ENCODE data around the gene EYS. TPM values are rescaled to one million over a fixed set of nuclear protein-coding genes. Genes with fewer than 3 reads are reported as not detected.

The EYS gene
- total and polyA plus RNA-seq, 9 of the 15 experiments (the other 6 are each of a cell fraction or from before 2014, with no cell fraction given) = 0.03 to 0.36 (median 0.10) TPM; not detected in 2

- Histone ChIP-seq H3K9me3 (replicated peaks; ENCODE audit: control insufficient read depth, insufficient read depth, low read depth, low read length) (no peaks in the 10 kb centered on the region), H3K4me2 (ENCODE audit: insufficient read depth, low read length) (no peak overlapping the region), H2AFZ (ENCODE audit: low read depth, low read length) (no peak overlapping the region), H3K4me3 (no peak overlapping the region), H3K36me3 (ENCODE audit: control insufficient read depth, insufficient read depth, low read length) (no peaks in the 10 kb centered on the region), H3K27ac (ENCODE audit: extremely low read depth, low read depth, low read length) (no peak overlapping the region), H3K27me3 (ENCODE audit: control insufficient read depth in 2 of 2, insufficient read depth in 2 of 2, low read length in 2 of 2) (no peaks in the 10 kb centered on the region), H4K20me1 (replicated peaks; ENCODE audit: control insufficient read depth, insufficient read depth, low read length) (no peaks in the 10 kb centered on the region), H3K9me1 (ENCODE audit: control insufficient read depth, insufficient read depth, low read length) (no peaks in the 10 kb centered on the region), H3K9ac (ENCODE audit: insufficient read depth in 1 of 2, low read depth in 2 of 2, low read length in 2 of 2) (no peak overlapping the region), H3K4me1 (replicated peaks in 1 of 2; ENCODE audit: control insufficient read depth in 2 of 2, insufficient read depth in 2 of 2, low read length in 2 of 2) (no peaks in the 10 kb centered on the region), H3K79me2 (ENCODE audit: control insufficient read depth, insufficient read depth, low read length) (no peaks in the 10 kb centered on the region)
- BruUV-seq (replicated peaks) = no TSS peak
- in situ Hi-C loops (cut with MboI) (no loop called here), intact Hi-C loops (cut with micrococcal nuclease) (no loop called here)
- ChIA-PET POLR2A (no interaction called here), CTCF (ENCODE audit: low intra/inter-chr PET ratio) (no interaction called here)
- DNase-seq (ENCODE audit: extremely low read depth in 1 of 4, low spot score in 3 of 4) (no peak), FAIRE-seq (no peak), ATAC-seq (no peak)
- WGBS (ENCODE audit: insufficient coverage, low coverage, missing lambda C conversion rate) = 2% methylated on average over 4 of the region's 4 CpGs
- no peak for TF ChIP-seq SUPT5H (IDR thresholded peaks at IDR 0.05)
- TF ChIP-seq ZNF3 (CRISPR knock-in tag; IDR thresholded peaks at IDR 0.05) = no peak
- TF ChIP-seq NR2F6 (CRISPR knock-in tag; IDR thresholded peaks at IDR 0.05) = no peak
- no peak for TF ChIP-seq NR2C1 (IDR thresholded peaks at IDR 0.05)
- TF ChIP-seq NR2C1 (tag; IDR thresholded peaks at IDR 0.05) = no peak
- TF ChIP-seq ZFP36 (IDR thresholded peaks at IDR 0.05; ENCODE audit: low read depth, low read length, partially characterized antibody) = no peak
- no peak for TF ChIP-seq SREBF2 (CRISPR knock-in tag; IDR thresholded peaks at IDR 0.05)
These were observed 1847.5 kb downstream of the EYS start for GRCh38 chr6:63859528-63859927.

GRCh38 chr6:63858691-63859090 lies 1848.3 kb downstream of the EYS start:
- no peak for FAIRE-seq
- intact Hi-C loops (cut with micrococcal nuclease) = no loop called here
- POLR2A ChIA-PET = no interaction called here
- H3K4me3 ChIP-seq = no peak overlapping the region
- H4K20me1 ChIP-seq (replicated peaks; ENCODE audit: control insufficient read depth, insufficient read depth, low read length) = no peaks in the 10 kb centered on the region
- H3K36me3 ChIP-seq (ENCODE audit: control insufficient read depth, insufficient read depth, low read length) = no peaks in the 10 kb centered on the region
- no peak overlapping the region for H2AFZ ChIP-seq (ENCODE audit: low read depth, low read length)
- no peak overlapping the region for H3K4me2 ChIP-seq (ENCODE audit: insufficient read depth, low read length)
- no peak for DNase-seq (ENCODE audit: extremely low read depth in 1 of 4, low spot score in 3 of 4)
- WGBS (ENCODE audit: insufficient coverage, low coverage, missing lambda C conversion rate) = 0% methylated on average over 2 of the region's 2 CpGs
- CTCF ChIA-PET (ENCODE audit: low intra/inter-chr PET ratio) = no interaction called here
- no peaks in the 10 kb centered on the region for H3K9me1 ChIP-seq (ENCODE audit: control insufficient read depth, insufficient read depth, low read length)
- in situ Hi-C loops (cut with MboI) = no loop called here
- ATAC-seq = no peak
- H3K9me3 ChIP-seq (replicated peaks; ENCODE audit: control insufficient read depth, insufficient read depth, low read depth, low read length) = no peaks in the 10 kb centered on the region
- H3K4me1 ChIP-seq (replicated peaks in 1 of 2; ENCODE audit: control insufficient read depth in 2 of 2, insufficient read depth in 2 of 2, low read length in 2 of 2) = no peaks in the 10 kb centered on the region
- no TSS peak for BruUV-seq (replicated peaks)
- H3K27me3 ChIP-seq (ENCODE audit: control insufficient read depth in 2 of 2, insufficient read depth in 2 of 2, low read length in 2 of 2) = no peaks in the 10 kb centered on the region
- H3K27ac ChIP-seq (ENCODE audit: extremely low read depth, low read depth, low read length) = no peak overlapping the region
- H3K9ac ChIP-seq (ENCODE audit: insufficient read depth in 1 of 2, low read depth in 2 of 2, low read length in 2 of 2) = no peak overlapping the region
- H3K79me2 ChIP-seq (ENCODE audit: control insufficient read depth, insufficient read depth, low read length) = no peaks in the 10 kb centered on the region
- no peak for TF ChIP-seq SRSF3 (IDR thresholded peaks at IDR 0.05; ENCODE audit: insufficient read depth, low read length)
- no peak for TF ChIP-seq SMC3 (conservative IDR thresholded peaks at IDR 0.05; ENCODE audit: insufficient read depth, low read depth, low read length)
- TF ChIP-seq ZBTB43 (CRISPR knock-in tag; IDR thresholded peaks at IDR 0.05) = no peak
- no peak for TF ChIP-seq ZSCAN29 (IDR thresholded peaks at IDR 0.05)
- no peak for TF ChIP-seq CREB3 (tag; conservative IDR thresholded peaks at IDR 0.05; ENCODE audit: low read depth)
- TF ChIP-seq CCNT2 (IDR thresholded peaks at IDR 0.05; ENCODE audit: borderline replicate concordance, extremely low read depth, insufficient read length, low read depth, low read length) = no peak
- TF ChIP-seq ZNF512 (tag; IDR thresholded peaks at IDR 0.05) = no peak
- TF ChIP-seq CBX1 (IDR thresholded peaks at IDR 0.05; ENCODE audit: low read depth) = no peak
